ELR (cell line): ENCODE data around the gene FOXP4.

Source experiments
- DNase-seq: peaks from one replicate; pipeline ENCODE4 v3.0.0-alpha.2; 2015; ENCODE audit warnings: low read depth

Gene FOXP4

GRCh38 chr6:41546866-41547798 is 951 bp downstream of the FOXP4 start:
- peak; percentile 64 for DNase-seq

DNA sequence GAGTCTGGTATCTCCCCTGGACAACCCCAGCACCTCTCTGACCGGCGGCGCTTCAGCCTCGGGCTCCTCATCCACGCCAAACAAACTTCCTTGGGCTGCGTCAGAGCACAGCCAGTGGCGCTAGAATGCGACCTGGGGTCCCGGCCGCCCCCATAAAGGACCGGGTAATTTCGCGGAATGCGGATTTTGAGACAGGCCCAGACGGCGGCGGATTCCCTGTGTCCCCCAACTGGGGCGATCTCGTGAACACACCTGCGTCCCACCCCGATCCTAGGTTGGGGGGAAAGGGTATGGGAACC is 1.6 kb downstream of the FOXP4 start:
- no peak for DNase-seq

GRCh38 chr6:41548098-41548840 is 2.1 kb downstream of the FOXP4 start:
- DNase-seq = no peak

GRCh38 chr6:41548841-41549642 is 2.9 kb downstream of the FOXP4 start:
- DNase-seq = no peak

DNA sequence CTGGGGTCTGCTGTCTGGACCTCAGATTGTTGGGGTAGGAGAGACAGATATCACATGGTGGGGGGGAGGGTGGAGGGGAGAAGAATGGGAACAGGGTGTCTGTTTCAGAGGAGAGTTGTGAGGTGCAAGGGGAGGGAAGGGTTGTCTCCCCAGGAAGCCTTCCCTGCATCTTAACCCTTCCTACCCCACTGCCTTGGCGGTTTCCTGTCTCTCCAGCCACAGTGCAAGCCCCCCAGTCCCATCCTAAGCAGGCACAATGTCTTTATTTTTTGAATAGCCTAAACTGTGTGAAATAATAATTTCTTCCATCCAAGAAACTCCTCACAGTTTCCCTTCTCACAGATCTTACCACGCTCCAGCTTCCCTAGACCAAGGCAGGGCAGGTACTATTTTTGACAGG is 3.5 kb downstream of the FOXP4 start:
- no peak for DNase-seq

GRCh38 chr6:41551086-41551700 is 5.0 kb downstream of the FOXP4 start:
- DNase-seq = no peak

DNA sequence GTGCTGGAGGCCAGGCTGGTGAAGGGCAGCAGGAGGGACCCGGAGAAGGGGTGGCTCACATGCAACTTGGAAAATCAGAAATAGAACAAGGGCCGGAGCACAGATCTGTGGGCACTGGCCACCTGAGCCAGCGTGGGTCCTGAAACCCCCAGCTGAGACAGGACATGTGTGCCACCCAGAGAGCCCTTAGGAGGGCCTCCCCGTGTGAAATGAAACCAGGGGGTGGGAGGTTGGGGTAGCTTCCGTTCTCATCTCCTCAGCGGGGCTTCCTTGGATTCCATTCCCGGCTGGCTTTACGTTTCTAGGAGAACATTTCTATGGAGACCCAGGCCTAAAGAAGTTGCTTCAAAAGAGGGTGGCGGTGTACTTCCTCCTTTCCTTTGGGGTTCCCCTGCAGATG is 5.7 kb downstream of the FOXP4 start:
- no peak for DNase-seq

DNA sequence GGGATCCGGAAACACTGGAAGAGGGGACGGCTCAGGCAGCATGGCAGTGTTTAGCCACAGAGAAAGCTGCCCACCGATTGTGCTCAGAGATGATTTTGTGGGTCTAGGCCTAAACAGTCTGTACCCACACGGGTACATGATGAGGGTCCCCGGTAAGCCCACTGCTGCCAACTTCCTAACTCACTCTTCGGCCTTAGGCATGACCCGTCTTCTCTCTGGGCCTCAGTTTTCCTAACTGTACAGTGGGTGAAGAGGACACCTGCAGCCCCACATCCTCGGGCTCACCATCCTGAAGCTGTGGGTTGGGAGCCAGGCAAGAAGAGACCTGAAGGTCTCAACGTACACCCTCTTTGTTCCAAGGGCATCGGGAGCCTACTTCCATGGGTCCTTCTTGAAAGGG is 6.5 kb downstream of the FOXP4 start:
- DNase-seq = no peak

- DNase-seq = no peak
Observed at GRCh38 chr6:41553405-41553999, 7.3 kb downstream of the FOXP4 start.

- no peak for DNase-seq
Observed at GRCh38 chr6:41555326-41556300, 9.4 kb downstream of the FOXP4 start.

GRCh38 chr6:41557335-41557734 is 11.2 kb downstream of the FOXP4 start:
- no peak for DNase-seq

DNA sequence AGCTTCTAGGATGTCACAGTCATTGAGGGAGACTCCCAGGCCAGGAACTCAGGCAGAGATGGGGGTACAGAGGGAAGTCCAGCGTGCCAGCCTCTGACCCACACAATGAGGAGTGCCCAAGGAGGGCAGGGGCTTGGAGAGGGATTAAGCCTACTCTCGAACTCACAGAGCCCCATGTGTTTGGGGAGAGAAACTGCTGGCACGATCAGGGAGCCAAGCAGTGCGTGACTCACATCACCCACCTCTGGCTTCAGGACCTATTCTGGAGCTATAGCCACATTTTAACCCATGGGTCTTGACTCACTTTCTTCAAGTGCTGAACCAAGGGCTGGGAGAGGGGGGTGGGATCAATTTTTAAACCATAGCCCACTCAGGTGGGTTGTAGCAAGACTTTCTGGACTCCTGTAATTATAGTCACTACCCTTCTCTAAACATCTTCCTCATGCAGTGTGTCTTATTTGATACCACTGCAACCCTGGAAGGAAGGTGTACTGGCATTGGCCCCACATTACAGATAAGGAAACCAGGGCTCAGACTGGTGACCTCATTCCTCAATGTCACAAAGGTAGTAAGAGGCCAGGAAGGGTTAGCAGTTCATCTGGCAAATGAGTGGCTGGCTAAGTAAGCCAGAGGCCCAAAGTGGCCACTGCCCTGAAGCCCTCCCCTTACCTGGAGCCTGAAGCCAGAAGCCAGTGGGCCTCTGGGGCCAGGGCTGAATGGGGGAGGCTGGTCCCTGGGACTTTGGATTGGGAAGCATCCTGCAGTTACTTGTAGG is 12.0 kb downstream of the FOXP4 start:
- no peak for DNase-seq

GRCh38 chr6:41559655-41560427 is 13.7 kb downstream of the FOXP4 start:
- no peak for DNase-seq

GRCh38 chr6:41560431-41561192 is 14.4 kb downstream of the FOXP4 start:
- no peak for DNase-seq

DNA sequence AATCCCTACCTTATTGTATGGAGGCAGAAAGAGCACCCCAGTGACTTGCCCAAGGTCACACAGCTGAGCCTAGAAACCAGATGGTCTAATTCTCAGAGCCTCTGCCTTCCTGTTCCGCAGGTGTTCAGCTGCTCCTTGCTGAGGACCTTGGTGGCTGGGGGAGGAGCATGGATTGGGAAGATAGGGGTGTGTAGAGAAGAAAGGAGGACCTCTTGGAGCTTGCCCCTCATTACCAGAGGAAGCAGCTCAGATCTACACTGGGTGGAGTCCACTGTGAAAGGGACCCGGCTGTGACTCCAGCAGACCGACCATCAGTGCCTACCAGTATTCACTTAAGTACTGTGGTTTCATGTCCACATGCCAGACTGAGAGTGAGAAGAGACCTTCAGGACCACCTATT is 15.2 kb downstream of the FOXP4 start:
- no peak for DNase-seq

DNA sequence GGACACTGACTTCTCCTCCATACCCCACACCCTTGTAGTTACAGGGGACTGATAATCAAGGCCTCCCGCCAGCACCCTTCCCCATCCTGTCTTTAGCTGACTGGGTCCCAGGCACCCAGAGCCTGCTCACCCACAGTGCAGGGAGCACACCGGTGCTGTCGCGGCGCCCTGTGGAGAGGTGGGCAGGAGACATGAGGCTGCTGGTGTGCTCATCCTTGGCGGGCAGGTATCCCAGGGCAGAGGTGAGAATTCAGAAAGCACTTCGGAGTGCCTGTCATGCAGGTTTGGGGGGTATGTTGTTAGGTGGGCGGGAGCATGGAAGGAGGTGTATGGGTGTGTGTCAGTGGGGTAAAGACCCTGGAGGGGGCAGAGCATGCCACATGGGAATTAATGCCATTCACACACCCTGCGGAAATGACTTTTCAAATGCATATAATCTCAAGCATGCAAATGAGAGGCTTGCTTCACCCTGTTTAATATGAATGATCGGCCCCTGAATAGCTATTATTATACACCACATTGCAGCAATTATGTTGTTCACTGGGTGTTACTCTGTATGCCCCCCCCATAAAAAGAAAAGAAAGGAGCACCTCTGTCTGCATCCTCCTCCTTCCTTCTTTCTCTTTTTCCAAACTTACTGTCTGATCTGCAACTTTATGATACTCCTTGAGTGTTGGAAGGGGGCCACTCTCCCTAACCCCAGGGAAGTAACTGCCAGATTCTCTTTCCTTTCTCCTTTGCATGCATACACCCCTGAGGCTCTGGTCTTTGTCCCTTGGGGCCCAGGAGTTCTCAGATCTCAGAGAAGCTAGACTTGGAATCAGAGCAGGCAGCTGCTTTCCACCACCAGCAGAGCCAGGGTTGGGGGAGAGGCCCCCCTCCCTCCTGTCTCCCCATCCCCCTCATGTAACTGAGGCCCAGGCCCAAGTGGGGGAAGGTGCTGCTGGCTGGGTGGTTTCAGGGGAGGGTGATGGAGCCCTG is 16.0 kb downstream of the FOXP4 start:
- DNase-seq = no peak
